ENCODE data around the gene RBMS3. TPM values are rescaled to one million over a fixed set of nuclear protein-coding genes. Genes with fewer than 3 reads are reported as not detected.

Gene RBMS3
- total and polyA plus RNA-seq, 4 donors: 26.8 to 203 (median 94.8) TPM

- no peak overlapping the region for H3K27ac ChIP-seq (ENCODE audit: low read depth in 1 of 2, low read length in 2 of 2)
- no peak overlapping the region for H3K4me3 ChIP-seq (ENCODE audit: low read length in 2 of 2)
- H3K36me3 ChIP-seq (ENCODE audit: control insufficient read depth in 1 of 2, insufficient read depth in 2 of 2, low read length in 1 of 2): peaks cover 0 to 1% of the 10 kb centered on the region in 2 donors
- no peaks in the 10 kb centered on the region for H3K4me1 ChIP-seq (ENCODE audit: control insufficient read depth in 1 of 2, insufficient read depth in 2 of 2, low read length in 2 of 2)
- no peak for ATAC-seq (ENCODE audit: low FRiP score)
- DNase-seq: no peak
- 88 to 89% methylated on average over 4 of the region's 4 CpGs for WGBS, 2 donors
- intact Hi-C loops (cut with DNase I): no loop called here
- H3K27me3 ChIP-seq (ENCODE audit: control insufficient read depth in 1 of 2, insufficient read depth in 2 of 2, low read length in 1 of 2): no peaks in the 10 kb centered on the region
- no peaks in the 10 kb centered on the region for H3K9me3 ChIP-seq (ENCODE audit: control insufficient read depth, low read length)
Measured at GRCh38 chr3:29267226-29267625, 13.6 kb upstream of the RBMS3 start.

- Histone ChIP-seq H3K27ac (ENCODE audit: low read depth in 1 of 2, low read length in 2 of 2) (no peak overlapping the region), H3K4me3 (ENCODE audit: low read length in 2 of 2) (no peak overlapping the region), H3K27me3 (ENCODE audit: control insufficient read depth in 1 of 2, insufficient read depth in 2 of 2, low read length in 1 of 2) (no peaks in the 10 kb centered on the region), H3K36me3 (ENCODE audit: control insufficient read depth in 1 of 2, insufficient read depth in 2 of 2, low read length in 1 of 2) (no peaks in the 10 kb centered on the region), H3K4me1 (ENCODE audit: control insufficient read depth in 1 of 2, insufficient read depth in 2 of 2, low read length in 2 of 2) (no peaks in the 10 kb centered on the region), H3K9me3 (ENCODE audit: control insufficient read depth, low read length) (no peaks in the 10 kb centered on the region)
- no peak for ATAC-seq (ENCODE audit: low FRiP score)
- no peak for DNase-seq
- intact Hi-C loops (cut with DNase I): no loop called here
- WGBS, 2 donors: 98% methylated on average over 2 of the region's 2 CpGs
Measured at GRCh38 chr3:29268651-29269050, 12.2 kb upstream of the RBMS3 start.

- H3K27ac ChIP-seq (ENCODE audit: low read depth in 1 of 2, low read length in 2 of 2): no peak overlapping the region
- no peaks in the 10 kb centered on the region for H3K27me3 ChIP-seq (ENCODE audit: control insufficient read depth in 1 of 2, insufficient read depth in 2 of 2, low read length in 1 of 2)
- WGBS, 2 donors: 94 to 97% methylated on average over 1 of the region's 1 CpG
- no peaks in the 10 kb centered on the region for H3K9me3 ChIP-seq (ENCODE audit: control insufficient read depth, low read length)
- intact Hi-C loops (cut with DNase I): loop anchor here in 1 of 2 donors (10.0 kb wide), 1 partner anchor 196 kb away; no protein-coding TSS in a partner anchor
- no peaks in the 10 kb centered on the region for H3K36me3 ChIP-seq (ENCODE audit: control insufficient read depth in 1 of 2, insufficient read depth in 2 of 2, low read length in 1 of 2)
- ATAC-seq (ENCODE audit: low FRiP score): no peak
- no peaks in the 10 kb centered on the region for H3K4me1 ChIP-seq (ENCODE audit: control insufficient read depth in 1 of 2, insufficient read depth in 2 of 2, low read length in 2 of 2)
- no peak for DNase-seq
- no peak overlapping the region for H3K4me3 ChIP-seq (ENCODE audit: low read length in 2 of 2)
Measured at GRCh38 chr3:29270752-29271151, 10.1 kb upstream of the RBMS3 start.

- ATAC-seq (ENCODE audit: low FRiP score): no peak
- no peaks in the 10 kb centered on the region for H3K4me1 ChIP-seq (ENCODE audit: control insufficient read depth in 1 of 2, insufficient read depth in 2 of 2, low read length in 2 of 2)
- H3K9me3 ChIP-seq (ENCODE audit: control insufficient read depth, low read length): no peaks in the 10 kb centered on the region
- no peaks in the 10 kb centered on the region for H3K36me3 ChIP-seq (ENCODE audit: control insufficient read depth in 1 of 2, insufficient read depth in 2 of 2, low read length in 1 of 2)
- no peaks in the 10 kb centered on the region for H3K27me3 ChIP-seq (ENCODE audit: control insufficient read depth in 1 of 2, insufficient read depth in 2 of 2, low read length in 1 of 2)
- intact Hi-C loops (cut with DNase I): loop anchor here in 1 of 2 donors (10.0 kb wide), 1 partner anchor 197 kb away; no protein-coding TSS in a partner anchor
- DNase-seq: no peak
- no peak overlapping the region for H3K27ac ChIP-seq (ENCODE audit: low read depth in 1 of 2, low read length in 2 of 2)
- H3K4me3 ChIP-seq (ENCODE audit: low read length in 2 of 2): no peak overlapping the region
- 61 to 63% methylated on average over 3 of the region's 3 CpGs for WGBS, 2 donors
Measured at GRCh38 chr3:29271475-29271874, 9.4 kb upstream of the RBMS3 start.

GRCh38 chr3:29274667-29275066 lies 6.2 kb upstream of the RBMS3 start:
- ATAC-seq (ENCODE audit: low FRiP score) (no peak), DNase-seq (no peak)
- intact Hi-C loops (cut with DNase I): loop anchor here in 1 of 2 donors (10.0 kb wide), 1 partner anchor 200 kb away; no protein-coding TSS in a partner anchor

GRCh38 chr3:29275309-29275708 lies 5.6 kb upstream of the RBMS3 start:
- Histone ChIP-seq H3K36me3 (ENCODE audit: control insufficient read depth in 1 of 2, insufficient read depth in 2 of 2, low read length in 1 of 2) (no peaks in the 10 kb centered on the region), H3K27me3 (ENCODE audit: control insufficient read depth in 1 of 2, insufficient read depth in 2 of 2, low read length in 1 of 2) (no peaks in the 10 kb centered on the region), H3K27ac (ENCODE audit: low read depth in 1 of 2, low read length in 2 of 2) (no peak overlapping the region), H3K4me3 (ENCODE audit: low read length in 2 of 2) (no peak overlapping the region), H3K4me1 (ENCODE audit: control insufficient read depth in 1 of 2, insufficient read depth in 2 of 2, low read length in 2 of 2) (peaks cover 0 to 3% of the 10 kb centered on the region in 2 donors), H3K9me3 (ENCODE audit: control insufficient read depth, low read length) (no peaks in the 10 kb centered on the region)
- WGBS, 2 donors: 49 to 50% methylated on average over 3 of the region's 3 CpGs
- no peak for ATAC-seq (ENCODE audit: low FRiP score)
- DNase-seq: no peak
- intact Hi-C loops (cut with DNase I): loop anchor here in 1 of 2 donors (10.0 kb wide), 1 partner anchor 201 kb away; no protein-coding TSS in a partner anchor

More at GRCh38 chr3:29274667-29275066, 6.2 kb upstream of the RBMS3 start:
- no peak overlapping the region for H3K4me3 ChIP-seq (ENCODE audit: low read length in 2 of 2)
- 97 to 99% methylated on average over 3 of the region's 3 CpGs for WGBS, 2 donors
- H3K9me3 ChIP-seq (ENCODE audit: control insufficient read depth, low read length): no peaks in the 10 kb centered on the region
- H3K27ac ChIP-seq (ENCODE audit: low read depth in 1 of 2, low read length in 2 of 2): no peak overlapping the region
- peaks cover 0 to 3% of the 10 kb centered on the region in 2 donors for H3K4me1 ChIP-seq (ENCODE audit: control insufficient read depth in 1 of 2, insufficient read depth in 2 of 2, low read length in 2 of 2)
- H3K36me3 ChIP-seq (ENCODE audit: control insufficient read depth in 1 of 2, insufficient read depth in 2 of 2, low read length in 1 of 2): no peaks in the 10 kb centered on the region
- no peaks in the 10 kb centered on the region for H3K27me3 ChIP-seq (ENCODE audit: control insufficient read depth in 1 of 2, insufficient read depth in 2 of 2, low read length in 1 of 2)

- DNase-seq (no peak), ATAC-seq (ENCODE audit: low FRiP score) (no peak)
- 97% methylated on average over 6 of the region's 6 CpGs for WGBS, 2 donors
- Histone ChIP-seq H3K27me3 (ENCODE audit: control insufficient read depth in 1 of 2, insufficient read depth in 2 of 2, low read length in 1 of 2) (no peaks in the 10 kb centered on the region), H3K4me1 (ENCODE audit: control insufficient read depth in 1 of 2, insufficient read depth in 2 of 2, low read length in 2 of 2) (peaks cover 0 to 3% of the 10 kb centered on the region in 2 donors), H3K36me3 (ENCODE audit: control insufficient read depth in 1 of 2, insufficient read depth in 2 of 2, low read length in 1 of 2) (no peaks in the 10 kb centered on the region), H3K27ac (ENCODE audit: low read depth in 1 of 2, low read length in 2 of 2) (no peak overlapping the region), H3K9me3 (ENCODE audit: control insufficient read depth, low read length) (no peaks in the 10 kb centered on the region), H3K4me3 (ENCODE audit: low read length in 2 of 2) (no peak overlapping the region)
- intact Hi-C loops (cut with DNase I): loop anchor here in 1 of 2 donors (10.0 kb wide), 1 partner anchor 202 kb away; no protein-coding TSS in a partner anchor
Measured at GRCh38 chr3:29277249-29277648, 3.6 kb upstream of the RBMS3 start.

GRCh38 chr3:29279286-29279685 lies 1.6 kb upstream of the RBMS3 start:
- Histone ChIP-seq H3K4me3 (ENCODE audit: low read length in 2 of 2) (peak overlapping the region; percentile 37 to 66), H3K9me3 (ENCODE audit: control insufficient read depth, low read length) (no peaks in the 10 kb centered on the region)
- WGBS, 2 donors: 2 to 11% methylated on average over 4 of the region's 4 CpGs

GRCh38 chr3:29279806-29280205 lies 1.1 kb upstream of the RBMS3 start:
- no peaks in the 10 kb centered on the region for H3K36me3 ChIP-seq (ENCODE audit: control insufficient read depth in 1 of 2, insufficient read depth in 2 of 2, low read length in 1 of 2)
- intact Hi-C loops (cut with DNase I): loop anchor here (2.0 to 10.0 kb wide), 12 partner anchors 42 to 482 kb away; no protein-coding TSS in a partner anchor
- peaks cover 0 to 3% of the 10 kb centered on the region in 2 donors for H3K4me1 ChIP-seq (ENCODE audit: control insufficient read depth in 1 of 2, insufficient read depth in 2 of 2, low read length in 2 of 2)
- ATAC-seq (ENCODE audit: low FRiP score) (peak; percentile 41), DNase-seq (peak; percentile 50 to 77)
- no peaks in the 10 kb centered on the region for H3K27me3 ChIP-seq (ENCODE audit: control insufficient read depth in 1 of 2, insufficient read depth in 2 of 2, low read length in 1 of 2)
- no peaks in the 10 kb centered on the region for H3K9me3 ChIP-seq (ENCODE audit: control insufficient read depth, low read length)
- H3K4me3 ChIP-seq (ENCODE audit: low read length in 2 of 2): peak overlapping the region; percentile 40 to 66
- 4 to 8% methylated on average over 8 of the region's 8 CpGs for WGBS, 2 donors
- H3K27ac ChIP-seq (ENCODE audit: low read depth in 1 of 2, low read length in 2 of 2): peak overlapping the region in 1 of 2 donors; percentile 91

More at GRCh38 chr3:29279286-29279685, 1.6 kb upstream of the RBMS3 start:
- ATAC-seq (ENCODE audit: low FRiP score): no peak
- intact Hi-C loops (cut with DNase I): loop anchor here in 1 of 2 donors (10.0 kb wide), 1 partner anchor 204 kb away; no protein-coding TSS in a partner anchor
- H3K36me3 ChIP-seq (ENCODE audit: control insufficient read depth in 1 of 2, insufficient read depth in 2 of 2, low read length in 1 of 2): no peaks in the 10 kb centered on the region
- H3K27me3 ChIP-seq (ENCODE audit: control insufficient read depth in 1 of 2, insufficient read depth in 2 of 2, low read length in 1 of 2): no peaks in the 10 kb centered on the region
- no peak for DNase-seq
- peaks cover 0 to 3% of the 10 kb centered on the region in 2 donors for H3K4me1 ChIP-seq (ENCODE audit: control insufficient read depth in 1 of 2, insufficient read depth in 2 of 2, low read length in 2 of 2)
- peak overlapping the region in 1 of 2 donors; percentile 67 for H3K27ac ChIP-seq (ENCODE audit: low read depth in 1 of 2, low read length in 2 of 2)
